Lower lobe of right lung (tissue), 2 donors: ENCODE measurements around the gene MYL3. TPM values are rescaled to one million over a fixed set of nuclear protein-coding genes. Genes with fewer than 3 reads are reported as not detected.

ENCODE experiments used
- ATAC-seq, 2 donors: fragments of 200-7000 bp; cut with Tn5 transposase; one replicate each; pipeline ENCODE4 v1.9.1; 2020 to 2022; ENCODE audit warnings: mild to moderate bottlenecking in 2 of 2, moderate library complexity in 2 of 2
- DNase-seq: peaks from one replicate; pipeline ENCODE4 v3.0.0-alpha.2; 2020
- H3K27ac ChIP-seq: fragments of 200-600 bp; one replicate; pipeline ENCODE4 v1.8.0; 2022
- H3K27me3 ChIP-seq: fragments of 200-600 bp; one replicate; pipeline ENCODE4 v1.8.0; 2022; ENCODE audit warnings: low read depth
- H3K36me3 ChIP-seq: fragments of 200-600 bp; one replicate; pipeline ENCODE4 v1.8.0; 2022; ENCODE audit warnings: mild to moderate bottlenecking
- H3K4me1 ChIP-seq: fragments of 200-600 bp; one replicate; pipeline ENCODE4 v1.8.0; 2022
- H3K4me3 ChIP-seq: fragments of 200-600 bp; one replicate; pipeline ENCODE4 v1.8.0; 2022; ENCODE audit warnings: mild to moderate bottlenecking
- H3K9me3 ChIP-seq: fragments of 200-600 bp; one replicate; pipeline ENCODE4 v1.8.0; 2022
- CTCF ChIP-seq: fragments of 200-600 bp; IDR thresholded peaks from one replicate; pipeline ENCODE4 v1.8.0; 2022; ENCODE audit warnings: antibody characterized with exemption, mild to moderate bottlenecking
- intact Hi-C: fragments of 100-400 bp; cut with DNase I; formaldehyde crosslinking; loops from one replicate; pipeline ENCODE4 v1.11.0; 2022
- total RNA-seq: library from RNA; stranded (reverse); fragmentation: NEBNext Ultra II Directional; extraction: Animal tissue kit (Norgen Biotek cat#: 25700); gene quantifications from one replicate; pipeline ENCODE4 v1.2.1, GENCODE V29; 2021
- donor health status: DM: no; HTN: yes; CAD: no; lungs with severe emphysema.

MYL3 gene
- total RNA-seq, 1 donor from 2014 or later, result 2.0 TPM

GRCh38 chr3:46859001-46859710 is 4.1 kb downstream of the MYL3 start:
- Histone ChIP-seq H3K27ac (no peak overlapping the region), H3K36me3 (no peaks in the 10 kb centered on the region), H3K27me3 (no peaks in the 10 kb centered on the region), H3K4me3 (no peak overlapping the region), H3K9me3 (no peaks in the 10 kb centered on the region), H3K4me1 (peaks cover 2% of the 10 kb centered on the region)
- no peak for TF ChIP-seq CTCF
- ATAC-seq, result no peak
- DNase-seq, result peak; percentile 21
- intact Hi-C loops, result no loop called here

- Histone ChIP-seq H3K36me3 (no peaks in the 10 kb centered on the region), H3K9me3 (no peaks in the 10 kb centered on the region), H3K27me3 (no peaks in the 10 kb centered on the region), H3K4me1 (no peaks in the 10 kb centered on the region), H3K27ac (no peak overlapping the region), H3K4me3 (no peak overlapping the region)
- ATAC-seq (no peak), DNase-seq (peak; percentile 14)
- intact Hi-C loops, result no loop called here
- TF ChIP-seq CTCF, result no peak
Measured at GRCh38 chr3:46858456-46858855, 4.8 kb downstream of the MYL3 start.

GRCh38 chr3:46857485-46858341 is 5.5 kb downstream of the MYL3 start:
- no peak for TF ChIP-seq CTCF
- DNase-seq (peak; percentile 30), ATAC-seq (no peak)
- no peaks in the 10 kb centered on the region for H3K27me3 ChIP-seq
- H3K27ac ChIP-seq, result no peak overlapping the region
- H3K4me3 ChIP-seq, result no peak overlapping the region
- no peaks in the 10 kb centered on the region for H3K9me3 ChIP-seq
- intact Hi-C loops, result no loop called here
- H3K4me1 ChIP-seq, result no peaks in the 10 kb centered on the region
- no peaks in the 10 kb centered on the region for H3K36me3 ChIP-seq

GRCh38 chr3:46856576-46857471 is 6.4 kb downstream of the MYL3 start:
- intact Hi-C loops, result no loop called here
- Histone ChIP-seq H3K27ac (no peak overlapping the region), H3K36me3 (no peaks in the 10 kb centered on the region), H3K4me1 (no peaks in the 10 kb centered on the region), H3K27me3 (no peaks in the 10 kb centered on the region), H3K4me3 (no peak overlapping the region), H3K9me3 (no peaks in the 10 kb centered on the region)
- DNase-seq, result peak; percentile 14
- TF ChIP-seq CTCF, result no peak
- no peak for ATAC-seq

GRCh38 chr3:46854555-46854991 is 8.7 kb downstream of the MYL3 start:
- Histone ChIP-seq H3K4me1 (no peaks in the 10 kb centered on the region), H3K36me3 (no peaks in the 10 kb centered on the region), H3K4me3 (no peak overlapping the region), H3K9me3 (no peaks in the 10 kb centered on the region), H3K27me3 (no peaks in the 10 kb centered on the region), H3K27ac (no peak overlapping the region)
- TF ChIP-seq CTCF, result no peak
- DNase-seq (peak; percentile 14), ATAC-seq (no peak)
- intact Hi-C loops, result no loop called here
